Astrocyte (in vitro differentiated cells and primary cell): ENCODE measurements around the gene AQP12A. TPM values are rescaled to one million over a fixed set of nuclear protein-coding genes. Genes with fewer than 3 reads are reported as not detected.

ENCODE experiments used
- DNase-seq: peaks from one replicate; pipeline ENCODE4 v3.0.0-alpha.2; 2010; ENCODE audit warnings: low read depth
- FAIRE-seq: peaks from 2 replicates; lab custom pipeline; 2011; peaks lifted over from hg19 to GRCh38; lab: Jason Lieb, UNC
- H2AFZ ChIP-seq: 2 replicates; pipeline ENCODE4 v1.6.0; 2012; ENCODE audit warnings: low read depth, low read length, inconsistent platforms
- H3K27ac ChIP-seq: 2 replicates; pipeline ENCODE4 v1.5.1; 2011; ENCODE audit warnings: low read depth, low read length, inconsistent platforms
- H3K27me3 ChIP-seq: 2 replicates; pipeline ENCODE4 v1.6.0; 2011; ENCODE audit warnings: low read length, inconsistent platforms; ENCODE audit not compliant: insufficient read depth
- H3K36me3 ChIP-seq: 2 replicates; pipeline ENCODE4 v1.5.1; 2011; ENCODE audit warnings: low read length, inconsistent platforms; ENCODE audit not compliant: insufficient read depth
- H3K4me1 ChIP-seq: 2 replicates; pipeline ENCODE4 v1.5.1; 2011; ENCODE audit warnings: low read length, inconsistent platforms; ENCODE audit not compliant: insufficient read depth
- H3K4me2 ChIP-seq: 2 replicates; pipeline ENCODE4 v1.6.0; 2012; ENCODE audit warnings: low read length, inconsistent platforms
- H3K4me3 ChIP-seq: 2 replicates; pipeline ENCODE4 v1.5.1; 2011; ENCODE audit warnings: low read depth, mild to moderate bottlenecking, low read length, inconsistent platforms; ENCODE audit not compliant: insufficient read depth
- H3K79me2 ChIP-seq: 2 replicates; pipeline ENCODE4 v1.6.0; 2012; ENCODE audit warnings: mild to moderate bottlenecking, low read length, inconsistent platforms; ENCODE audit not compliant: insufficient read depth
- H3K9ac ChIP-seq: 2 replicates; pipeline ENCODE4 v1.6.0; 2012; ENCODE audit warnings: mild to moderate bottlenecking, low read length, inconsistent platforms
- H3K9me3 ChIP-seq: 2 replicates; pipeline ENCODE4 v1.5.1; 2012; ENCODE audit warnings: low read depth, mild to moderate bottlenecking, low read length, inconsistent platforms; ENCODE audit not compliant: insufficient read depth
- H4K20me1 ChIP-seq: 2 replicates; pipeline ENCODE4 v1.6.0; 2012; ENCODE audit warnings: low read length, inconsistent platforms; ENCODE audit not compliant: insufficient read depth
- H3K27ac Mint-ChIP-seq: one replicate; pipeline ENCODE4 v1.8.0; 2021; ENCODE audit warnings: mild to moderate bottlenecking, mixed read lengths; ENCODE audit not compliant: unreplicated experiment
- H3K27me3 Mint-ChIP-seq: one replicate; pipeline ENCODE4 v1.8.0; 2021; ENCODE audit warnings: low read depth, mixed read lengths; ENCODE audit not compliant: unreplicated experiment
- H3K36me3 Mint-ChIP-seq: one replicate; pipeline ENCODE4 v1.8.0; 2021; ENCODE audit warnings: low read depth, mixed read lengths; ENCODE audit not compliant: unreplicated experiment
- H3K4me1 Mint-ChIP-seq: one replicate; pipeline ENCODE4 v1.8.0; 2021; ENCODE audit warnings: low read depth, mixed read lengths; ENCODE audit not compliant: unreplicated experiment
- H3K4me3 Mint-ChIP-seq: one replicate; pipeline ENCODE4 v1.8.0; 2021; ENCODE audit warnings: mild to moderate bottlenecking, moderate library complexity, mixed read lengths; ENCODE audit not compliant: unreplicated experiment
- H3K9me3 Mint-ChIP-seq: one replicate; pipeline ENCODE4 v1.8.0; 2021; ENCODE audit warnings: mild to moderate bottlenecking, mixed read lengths; ENCODE audit not compliant: unreplicated experiment
- CTCF ChIP-seq: IDR thresholded peaks from 2 replicates; pipeline ENCODE4 v1.5.1; 2011; ENCODE audit warnings: low read depth, mild to moderate bottlenecking, inconsistent platforms, low read length, moderate library complexity; ENCODE audit not compliant: insufficient read depth
- EZH2 ChIP-seq: IDR thresholded peaks from 2 replicates; pipeline ENCODE4 v1.6.1; 2012; ENCODE audit warnings: mild to moderate bottlenecking, low read length, inconsistent platforms; ENCODE audit not compliant: insufficient read depth
- total RNA-seq: library from RNA; stranded (reverse); gene quantifications from 2 replicates; pipeline ENCODE4 v1.2.1, GENCODE V29; 2021

Gene AQP12A
- total RNA-seq, 1 donor from 2014 or later = not detected

- FAIRE-seq = no peak
- no peaks in the 10 kb centered on the region for H3K9me3 Mint-ChIP-seq
- Histone ChIP-seq H3K36me3 (no peaks in the 10 kb centered on the region), H3K4me1 (no peaks in the 10 kb centered on the region), H3K9me3 (no peaks in the 10 kb centered on the region), H3K4me3 (no peak overlapping the region), H4K20me1 (no peaks in the 10 kb centered on the region), H3K4me2 (no peak overlapping the region), H3K27ac (no peak overlapping the region), H3K27me3 (no peaks in the 10 kb centered on the region), H2AFZ (no peak overlapping the region), H3K79me2 (no peaks in the 10 kb centered on the region), H3K9ac (no peak overlapping the region)
- TF ChIP-seq EZH2 (no peak), CTCF (no peak)
- DNase-seq = no peak
- H3K27me3 Mint-ChIP-seq = peaks cover 19% of the 10 kb centered on the region
- H3K4me3 Mint-ChIP-seq = no peak overlapping the region
- H3K4me1 Mint-ChIP-seq = no peaks in the 10 kb centered on the region
- H3K27ac Mint-ChIP-seq = no peak overlapping the region
- peaks cover 3% of the 10 kb centered on the region for H3K36me3 Mint-ChIP-seq
These were observed 48.1 kb downstream of the AQP12A start for GRCh38 chr2:240739797-240740196.

GRCh38 chr2:240741091-240741490 is 49.4 kb downstream of the AQP12A start:
- Histone ChIP-seq H3K4me2 (no peak overlapping the region), H2AFZ (no peak overlapping the region), H3K9me3 (no peaks in the 10 kb centered on the region), H3K36me3 (no peaks in the 10 kb centered on the region), H4K20me1 (no peaks in the 10 kb centered on the region), H3K27ac (no peak overlapping the region), H3K79me2 (no peaks in the 10 kb centered on the region), H3K27me3 (no peaks in the 10 kb centered on the region), H3K9ac (no peak overlapping the region), H3K4me1 (no peaks in the 10 kb centered on the region), H3K4me3 (no peak overlapping the region)
- TF ChIP-seq EZH2 (no peak), CTCF (no peak)
- Mint-ChIP-seq H3K4me1 (no peaks in the 10 kb centered on the region), H3K36me3 (peaks cover 5% of the 10 kb centered on the region), H3K4me3 (no peak overlapping the region), H3K9me3 (no peaks in the 10 kb centered on the region), H3K27me3 (peaks cover 21% of the 10 kb centered on the region), H3K27ac (no peak overlapping the region)
- DNase-seq (no peak), FAIRE-seq (no peak)

- no peak overlapping the region for H2AFZ ChIP-seq
- H3K79me2 ChIP-seq = no peaks in the 10 kb centered on the region
- H3K4me1 ChIP-seq = no peaks in the 10 kb centered on the region
- peaks cover 5% of the 10 kb centered on the region for H3K36me3 Mint-ChIP-seq
- no peak overlapping the region for H3K27ac Mint-ChIP-seq
- peaks cover 25% of the 10 kb centered on the region for H3K27me3 Mint-ChIP-seq
- no peak overlapping the region for H3K9ac ChIP-seq
- H3K4me3 ChIP-seq = no peak overlapping the region
- H3K27me3 ChIP-seq = no peaks in the 10 kb centered on the region
- no peak overlapping the region for H3K4me3 Mint-ChIP-seq
- no peaks in the 10 kb centered on the region for H3K4me1 Mint-ChIP-seq
- H3K4me2 ChIP-seq = no peak overlapping the region
- no peaks in the 10 kb centered on the region for H3K9me3 ChIP-seq
- H3K27ac ChIP-seq = no peak overlapping the region
- no peaks in the 10 kb centered on the region for H3K36me3 ChIP-seq
- H3K9me3 Mint-ChIP-seq = no peaks in the 10 kb centered on the region
- no peak for DNase-seq
- no peaks in the 10 kb centered on the region for H4K20me1 ChIP-seq
- FAIRE-seq = no peak
- no peak for TF ChIP-seq CTCF
- no peak for TF ChIP-seq EZH2
These were observed 51.0 kb downstream of the AQP12A start for GRCh38 chr2:240742602-240743095.
